ENCODE data around the gene STAT4.
A peak's percentile ranks its signal among the peaks of the same experiment; 100 is the strongest.

Gene STAT4

DNA sequence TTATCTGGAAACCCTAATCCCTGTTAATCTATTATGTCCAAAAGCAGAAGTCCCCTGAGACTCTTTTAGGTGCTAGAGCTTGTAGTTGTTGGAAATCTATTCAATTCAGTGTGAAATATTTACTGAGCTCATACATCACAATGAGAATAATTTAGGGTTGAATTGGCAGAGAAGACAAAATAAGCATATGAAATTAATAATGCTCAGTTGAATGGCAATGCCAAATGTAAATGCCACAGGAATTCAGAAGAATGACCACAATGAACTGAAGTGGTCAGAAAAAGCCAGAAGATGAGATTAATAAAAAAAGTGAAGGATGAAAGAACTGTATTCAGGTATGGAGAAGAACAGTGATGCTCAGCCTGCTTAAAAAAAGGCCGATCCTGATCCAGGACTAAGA is 8.0 kb upstream of the STAT4 start:
- Histone ChIP-seq H3K36me3 (ENCODE audit: control insufficient read depth, insufficient read depth, low read length) (no peaks in the 10 kb centered on the region), H3K9me3 (ENCODE audit: control insufficient read depth, insufficient read depth, low read length) (no peaks in the 10 kb centered on the region), H3K27me3 (ENCODE audit: control insufficient read depth, insufficient read depth, low read length) (no peaks in the 10 kb centered on the region), H3K4me1 (ENCODE audit: control insufficient read depth, insufficient read depth, low read length) (no peaks in the 10 kb centered on the region), H3K4me3 (ENCODE audit: low read length) (no peak overlapping the region), H3K27ac (ENCODE audit: low read length) (no peak overlapping the region)
- DNase-seq (ENCODE audit: low read depth, low spot score): no peak
- WGBS (ENCODE audit: insufficient coverage, insufficient read length): no CpG with 5 or more reads among the region's 1 CpG

DNA sequence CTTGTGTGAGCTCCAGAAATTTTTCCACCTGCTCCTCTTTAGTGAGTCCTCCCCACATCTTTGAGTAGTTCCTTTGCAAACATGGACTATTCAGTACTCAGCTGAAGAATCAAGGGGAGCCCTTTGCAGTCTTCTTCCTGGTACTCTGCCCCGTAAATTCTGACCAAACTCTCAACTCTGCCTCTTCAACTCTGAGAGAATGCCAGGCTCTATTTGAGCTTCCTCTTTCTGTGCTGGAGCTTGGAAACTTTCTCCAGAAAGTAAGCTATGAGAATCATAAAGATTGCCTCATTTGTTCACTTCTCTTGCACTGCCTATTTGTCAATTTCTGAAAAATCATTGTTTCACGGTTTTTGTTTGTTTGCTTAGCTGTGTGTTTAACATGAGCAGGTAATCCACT is 7.4 kb upstream of the STAT4 start:
- Histone ChIP-seq H3K9me3 (ENCODE audit: control insufficient read depth, insufficient read depth, low read length) (no peaks in the 10 kb centered on the region), H3K27me3 (ENCODE audit: control insufficient read depth, insufficient read depth, low read length) (no peaks in the 10 kb centered on the region), H3K36me3 (ENCODE audit: control insufficient read depth, insufficient read depth, low read length) (no peaks in the 10 kb centered on the region), H3K4me3 (ENCODE audit: low read length) (no peak overlapping the region), H3K4me1 (ENCODE audit: control insufficient read depth, insufficient read depth, low read length) (no peaks in the 10 kb centered on the region), H3K27ac (ENCODE audit: low read length) (no peak overlapping the region)
- no peak for DNase-seq (ENCODE audit: low read depth, low spot score)
- no CpG with 5 or more reads among the region's 2 CpGs for WGBS (ENCODE audit: insufficient coverage, insufficient read length)

DNA sequence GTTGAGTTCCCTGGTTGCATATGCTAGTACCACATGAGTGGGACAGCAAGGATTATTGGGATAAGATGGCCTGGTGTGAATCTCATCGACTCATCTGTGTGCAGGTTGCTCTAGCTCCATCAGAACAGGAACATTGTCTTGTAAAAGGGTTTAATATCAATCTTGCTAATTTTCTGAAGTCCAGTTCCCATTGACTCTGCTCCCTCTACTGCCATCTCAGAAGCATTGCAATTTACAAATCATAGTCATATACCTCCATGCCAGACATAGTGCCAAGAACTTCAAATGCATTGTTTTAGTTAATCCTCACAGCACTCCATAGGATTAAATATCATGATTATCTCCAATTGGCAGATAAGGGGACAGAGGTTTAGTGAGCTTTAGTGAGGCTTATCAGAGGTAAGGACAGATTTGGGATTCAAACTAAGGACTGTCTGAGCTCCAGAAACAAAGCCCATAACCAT is 4.8 kb upstream of the STAT4 start:
- no peaks in the 10 kb centered on the region for H3K9me3 ChIP-seq (ENCODE audit: control insufficient read depth, insufficient read depth, low read length)
- peaks cover 3% of the 10 kb centered on the region; the same call in 1 of the 2 replicates for H3K4me1 ChIP-seq (ENCODE audit: control insufficient read depth, insufficient read depth, low read length)
- no peak overlapping the region for H3K27ac ChIP-seq (ENCODE audit: low read length)
- no peaks in the 10 kb centered on the region for H3K27me3 ChIP-seq (ENCODE audit: control insufficient read depth, insufficient read depth, low read length)
- no peaks in the 10 kb centered on the region for H3K36me3 ChIP-seq (ENCODE audit: control insufficient read depth, insufficient read depth, low read length)
- WGBS (ENCODE audit: insufficient coverage, insufficient read length): no CpG with 5 or more reads among the region's 1 CpG
- H3K4me3 ChIP-seq (ENCODE audit: low read length): no peak overlapping the region
- DNase-seq (ENCODE audit: low read depth, low spot score): no peak

DNA sequence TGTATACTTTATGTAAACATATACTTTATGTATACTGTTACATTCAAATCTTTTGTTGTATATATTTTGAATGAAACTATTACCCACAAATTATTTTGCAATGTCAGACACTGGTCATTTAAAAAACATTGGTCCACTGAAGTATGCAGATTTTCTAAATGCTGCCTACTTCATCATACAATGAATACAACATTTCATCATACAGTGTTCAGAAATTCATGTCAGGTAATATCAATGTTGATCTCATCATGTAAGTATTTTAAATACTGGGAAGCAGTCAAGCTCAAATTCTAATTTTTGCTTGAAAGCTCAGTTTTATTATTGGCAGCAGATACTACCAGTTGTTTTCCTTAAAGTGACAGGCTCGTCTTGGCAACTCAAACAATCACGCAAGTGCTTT is 2.9 kb upstream of the STAT4 start:
- no peak overlapping the region for H3K4me3 ChIP-seq (ENCODE audit: low read length)
- WGBS (ENCODE audit: insufficient coverage, insufficient read length): no CpG with 5 or more reads among the region's 2 CpGs
- DNase-seq (ENCODE audit: low read depth, low spot score): no peak
- peaks cover 2% of the 10 kb centered on the region; the same call in 1 of the 2 replicates for H3K27me3 ChIP-seq (ENCODE audit: control insufficient read depth, insufficient read depth, low read length)
- no peaks in the 10 kb centered on the region for H3K36me3 ChIP-seq (ENCODE audit: control insufficient read depth, insufficient read depth, low read length)
- H3K27ac ChIP-seq (ENCODE audit: low read length): no peak overlapping the region
- no peaks in the 10 kb centered on the region for H3K9me3 ChIP-seq (ENCODE audit: control insufficient read depth, insufficient read depth, low read length)
- peaks cover 3% of the 10 kb centered on the region; the same call in 1 of the 2 replicates for H3K4me1 ChIP-seq (ENCODE audit: control insufficient read depth, insufficient read depth, low read length)

DNA sequence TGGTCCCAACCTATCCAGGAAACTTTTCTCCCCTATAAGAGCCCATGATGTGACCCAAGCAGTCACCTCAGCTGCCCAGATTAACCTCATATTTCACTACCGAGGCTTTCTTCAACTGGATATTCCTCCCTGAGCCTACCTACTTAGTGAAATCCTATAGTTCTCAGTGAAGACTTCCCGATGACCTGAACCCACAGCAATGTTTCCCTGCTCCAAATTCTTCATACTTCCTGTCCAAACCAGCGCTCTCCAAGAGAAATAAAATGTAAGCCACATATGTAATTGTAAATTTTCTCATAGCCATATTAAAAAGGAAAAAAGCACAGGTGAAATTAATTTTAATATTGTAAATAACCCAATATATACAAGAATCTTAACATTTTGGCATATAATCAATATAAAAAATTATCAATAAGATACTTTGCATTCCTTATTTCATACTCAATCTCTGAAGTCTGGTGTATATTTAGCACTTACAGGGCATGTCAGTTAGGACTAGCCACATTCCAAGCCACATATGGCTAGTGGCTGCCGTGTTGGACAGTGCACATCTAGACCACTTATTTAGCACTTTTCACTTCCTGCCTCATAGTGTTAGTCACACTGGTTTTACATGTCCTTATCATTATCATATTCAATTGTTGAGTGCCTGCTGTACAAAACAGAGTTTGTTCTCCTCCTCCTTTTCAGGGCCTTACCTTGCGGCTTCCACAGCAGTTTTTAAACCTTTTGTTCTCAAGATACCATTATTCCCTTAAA is 1.9 kb upstream of the STAT4 start:
- whole genome bisulfite sequencing (ENCODE audit: insufficient coverage, insufficient read length): no CpG with 5 or more reads among the region's 5 CpGs
- peaks cover 3% of the 10 kb centered on the region; the same call in 1 of the 2 replicates for H3K4me1 ChIP-seq (ENCODE audit: control insufficient read depth, insufficient read depth, low read length)

DNA sequence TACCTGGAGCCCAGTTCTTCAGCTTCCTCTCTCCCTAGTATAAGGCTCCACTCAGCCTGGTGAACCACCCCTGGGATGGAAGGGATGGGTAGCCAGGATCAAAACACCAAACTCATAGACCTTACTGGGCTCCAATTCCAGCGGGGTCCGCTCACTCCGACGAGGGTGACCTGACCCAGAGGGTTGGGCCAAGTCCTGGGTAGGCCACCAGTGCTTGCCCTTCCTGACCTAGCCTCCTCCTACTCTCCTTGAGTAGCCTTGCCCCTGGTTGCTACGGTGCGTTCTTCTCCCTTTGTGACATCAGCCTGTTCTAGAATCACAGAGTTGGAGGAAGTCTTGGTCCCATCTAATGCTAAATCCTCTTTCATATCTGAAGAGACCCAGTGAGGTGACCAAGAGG is 537 bp upstream of the STAT4 start:
- Histone ChIP-seq H3K9me3 (ENCODE audit: control insufficient read depth, insufficient read depth, low read length) (no peaks in the 10 kb centered on the region), H3K27me3 (ENCODE audit: control insufficient read depth, insufficient read depth, low read length) (peaks cover 2% of the 10 kb centered on the region; the same call in 1 of the 2 replicates), H3K36me3 (ENCODE audit: control insufficient read depth, insufficient read depth, low read length) (no peaks in the 10 kb centered on the region), H3K27ac (ENCODE audit: low read length) (no peak overlapping the region), H3K4me3 (ENCODE audit: low read length) (peak overlapping the region; percentile 69; the same call in 1 of the 2 replicates), H3K4me1 (ENCODE audit: control insufficient read depth, insufficient read depth, low read length) (peaks cover 3% of the 10 kb centered on the region; the same call in 1 of the 2 replicates)
- no peak for DNase-seq (ENCODE audit: low read depth, low spot score)
- no CpG with 5 or more reads among the region's 6 CpGs for WGBS (ENCODE audit: insufficient coverage, insufficient read length)

More for the DNA sequence above, 1.9 kb upstream of the STAT4 start:
- H3K9me3 ChIP-seq (ENCODE audit: control insufficient read depth, insufficient read depth, low read length): no peaks in the 10 kb centered on the region
- no peaks in the 10 kb centered on the region for H3K36me3 ChIP-seq (ENCODE audit: control insufficient read depth, insufficient read depth, low read length)
- DNase-seq (ENCODE audit: low read depth, low spot score): no peak
- H3K4me3 ChIP-seq (ENCODE audit: low read length): no peak overlapping the region
- no peak overlapping the region for H3K27ac ChIP-seq (ENCODE audit: low read length)
- peaks cover 2% of the 10 kb centered on the region; the same call in 1 of the 2 replicates for H3K27me3 ChIP-seq (ENCODE audit: control insufficient read depth, insufficient read depth, low read length)

DNA sequence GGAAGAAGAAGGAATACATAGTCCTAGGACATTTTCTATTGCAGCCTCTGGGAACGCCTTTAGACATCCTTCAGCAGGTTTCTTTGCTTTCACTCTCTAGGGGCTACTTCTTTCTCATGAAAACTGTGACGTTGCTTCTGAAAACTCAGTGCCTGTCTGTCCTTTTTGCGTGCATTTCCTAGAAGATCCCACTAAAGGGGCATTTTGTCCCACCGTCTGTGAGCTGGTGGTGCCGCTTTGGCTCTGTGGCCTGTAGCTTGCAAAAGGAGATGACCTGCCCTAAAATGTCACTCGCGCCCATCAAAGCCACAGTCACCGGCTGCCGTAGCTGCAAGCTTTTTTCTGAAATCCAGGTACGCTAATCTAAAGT is 579 bp downstream of the STAT4 start:
- Histone ChIP-seq H3K9me3 (ENCODE audit: control insufficient read depth, insufficient read depth, low read length) (no peaks in the 10 kb centered on the region), H3K27me3 (ENCODE audit: control insufficient read depth, insufficient read depth, low read length) (peaks cover 2% of the 10 kb centered on the region; the same call in 1 of the 2 replicates), H3K36me3 (ENCODE audit: control insufficient read depth, insufficient read depth, low read length) (no peaks in the 10 kb centered on the region), H3K4me3 (ENCODE audit: low read length) (peak overlapping the region; percentile 69; the same call in 1 of the 2 replicates), H3K4me1 (ENCODE audit: control insufficient read depth, insufficient read depth, low read length) (peaks cover 3% of the 10 kb centered on the region; the same call in 1 of the 2 replicates), H3K27ac (ENCODE audit: low read length) (no peak overlapping the region)
- WGBS (ENCODE audit: insufficient coverage, insufficient read length): no CpG with 5 or more reads among the region's 10 CpGs
- no peak for DNase-seq (ENCODE audit: low read depth, low spot score)

DNA sequence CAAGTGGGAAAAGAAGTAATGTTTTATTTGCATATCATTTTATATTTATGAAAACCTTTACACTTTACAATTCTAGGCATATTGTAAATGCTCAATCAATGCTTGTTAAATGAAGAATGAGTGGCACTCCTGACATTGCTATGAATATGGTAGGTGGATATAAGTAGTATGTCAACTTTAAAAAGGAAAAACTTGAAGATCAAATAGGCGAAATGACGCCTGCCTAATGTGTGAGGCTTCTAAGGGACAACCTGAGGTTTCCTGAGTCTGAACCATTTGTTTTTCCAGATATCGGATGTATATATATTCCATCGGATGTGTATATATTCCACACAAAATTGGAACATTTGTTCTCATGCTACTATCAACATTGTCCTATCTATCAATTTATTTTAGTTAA is 1.4 kb downstream of the STAT4 start:
- H3K9me3 ChIP-seq (ENCODE audit: control insufficient read depth, insufficient read depth, low read length): no peaks in the 10 kb centered on the region
- no peak for DNase-seq (ENCODE audit: low read depth, low spot score)
- peaks cover 3% of the 10 kb centered on the region; the same call in 1 of the 2 replicates for H3K4me1 ChIP-seq (ENCODE audit: control insufficient read depth, insufficient read depth, low read length)
- no peak overlapping the region for H3K27ac ChIP-seq (ENCODE audit: low read length)
- no peak overlapping the region for H3K4me3 ChIP-seq (ENCODE audit: low read length)
- H3K27me3 ChIP-seq (ENCODE audit: control insufficient read depth, insufficient read depth, low read length): peaks cover 2% of the 10 kb centered on the region; the same call in 1 of the 2 replicates
- no CpG with 5 or more reads among the region's 4 CpGs for WGBS (ENCODE audit: insufficient coverage, insufficient read length)
- no peaks in the 10 kb centered on the region for H3K36me3 ChIP-seq (ENCODE audit: control insufficient read depth, insufficient read depth, low read length)

DNA sequence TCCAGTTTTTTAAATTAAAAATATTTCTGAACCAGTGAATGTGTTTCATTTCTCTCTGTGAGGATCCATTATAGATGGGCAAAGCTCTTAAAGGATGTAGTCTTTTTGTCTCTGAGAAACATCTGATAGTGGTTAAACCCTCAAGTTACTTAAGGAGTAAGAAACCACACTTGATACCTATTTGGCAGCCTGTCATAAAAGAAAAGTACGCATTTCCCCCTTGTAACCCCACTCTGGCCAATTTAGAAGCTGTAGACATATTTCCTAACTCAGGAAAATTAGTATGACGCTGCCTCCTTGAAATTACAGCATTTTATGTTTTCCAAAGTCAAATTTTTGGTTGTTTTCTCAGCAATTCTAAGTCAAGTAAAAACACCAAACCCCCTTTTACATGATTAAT is 2.0 kb downstream of the STAT4 start:
- Histone ChIP-seq H3K4me1 (ENCODE audit: control insufficient read depth, insufficient read depth, low read length) (peaks cover 3% of the 10 kb centered on the region; the same call in 1 of the 2 replicates), H3K27me3 (ENCODE audit: control insufficient read depth, insufficient read depth, low read length) (peaks cover 2% of the 10 kb centered on the region; the same call in 1 of the 2 replicates), H3K4me3 (ENCODE audit: low read length) (no peak overlapping the region), H3K9me3 (ENCODE audit: control insufficient read depth, insufficient read depth, low read length) (no peaks in the 10 kb centered on the region), H3K36me3 (ENCODE audit: control insufficient read depth, insufficient read depth, low read length) (no peaks in the 10 kb centered on the region), H3K27ac (ENCODE audit: low read length) (no peak overlapping the region)
- DNase-seq (ENCODE audit: low read depth, low spot score): no peak
- no CpG with 5 or more reads among the region's 2 CpGs for WGBS (ENCODE audit: insufficient coverage, insufficient read length)

DNA sequence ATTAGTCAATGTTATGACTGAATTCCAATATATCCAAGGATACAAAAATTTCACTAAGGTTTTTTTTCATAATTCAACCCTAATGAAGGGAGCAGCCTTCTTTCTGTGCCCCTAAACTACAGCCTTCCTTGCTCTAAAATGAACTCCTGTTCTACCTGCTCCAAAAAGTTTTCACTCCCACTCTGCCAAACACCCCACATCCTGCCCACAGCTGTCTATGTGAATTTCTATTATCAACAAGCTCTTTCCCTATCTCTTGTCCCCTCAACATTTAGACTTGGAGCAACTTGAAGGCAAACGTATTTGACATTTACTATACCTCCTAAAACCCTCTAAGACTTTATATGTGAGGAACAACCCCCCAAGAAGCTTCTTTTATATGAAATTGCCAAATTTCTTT is 2.5 kb downstream of the STAT4 start:
- DNase-seq (ENCODE audit: low read depth, low spot score): no peak
- no peaks in the 10 kb centered on the region for H3K9me3 ChIP-seq (ENCODE audit: control insufficient read depth, insufficient read depth, low read length)
- H3K36me3 ChIP-seq (ENCODE audit: control insufficient read depth, insufficient read depth, low read length): no peaks in the 10 kb centered on the region
- peaks cover 3% of the 10 kb centered on the region; the same call in 1 of the 2 replicates for H3K4me1 ChIP-seq (ENCODE audit: control insufficient read depth, insufficient read depth, low read length)
- WGBS (ENCODE audit: insufficient coverage, insufficient read length): no CpG with 5 or more reads among the region's 1 CpG
- no peak overlapping the region for H3K27ac ChIP-seq (ENCODE audit: low read length)
- peaks cover 2% of the 10 kb centered on the region; the same call in 1 of the 2 replicates for H3K27me3 ChIP-seq (ENCODE audit: control insufficient read depth, insufficient read depth, low read length)
- H3K4me3 ChIP-seq (ENCODE audit: low read length): no peak overlapping the region

All from iPS DF 6.9 (cell line).